IMR-90 (cell line): Measurements from ENCODE around the gene TMEM131. TPM values are rescaled to one million over a fixed set of nuclear protein-coding genes. Genes with fewer than 3 reads are reported as not detected.
"Not testable (repeated sequence)": the region's sequence is repeated elsewhere in the genome, so short reads cannot be mapped to it uniquely, and the experiment has no call there.

ENCODE experiments used
- ATAC-seq: fragments of 200-7000 bp; cut with Tn5 transposase; 2 replicates; pipeline ENCODE4 v1.9.1; 2020; ENCODE audit warnings: low read depth, mild to moderate bottlenecking, moderate library complexity
- BruUV-seq: library from RNA; stranded (reverse); fragments of 400-500 nt; replicated peaks from 2 replicates; lab custom pipeline; 2021; lab: Mats Ljungman, UMichigan
- CTCF ChIA-PET: fragments of 300-600 bp; formaldehyde crosslinking; extraction: SDS; loops from one replicate; lab custom pipeline; 2021; ENCODE audit warnings: antibody characterized with exemption; lab: Yijun Ruan, JAX
- POLR2A ChIA-PET: fragments of 300-600 bp; sonication (Branson Sonifier 250); formaldehyde crosslinking; loops from one replicate; lab custom pipeline; 2022; ENCODE audit warnings: antibody characterized with exemption; ENCODE audit not compliant: unreplicated experiment; lab: Charles Lee
- DNase-seq: peaks from one replicate; pipeline ENCODE4 v3.0.0; 2013
- H2AFZ ChIP-seq: replicated peaks from 2 replicates; pipeline ENCODE3; 2013; ENCODE audit warnings: low read length, mild to moderate bottlenecking; ENCODE audit not compliant: poor library complexity
- H2AK5ac ChIP-seq: 2 replicates; pipeline ENCODE4 v1.6.1; 2013; ENCODE audit warnings: low read depth, low read length, inconsistent platforms
- H2AK9ac ChIP-seq: replicated peaks from 2 replicates; pipeline ENCODE3; 2013; ENCODE audit warnings: mild to moderate bottlenecking, low read depth, low read length, moderate library complexity; ENCODE audit not compliant: poor library complexity
- H2BK120ac ChIP-seq: 2 replicates; pipeline ENCODE4 v1.6.1; 2013; ENCODE audit warnings: low read depth, low read length, inconsistent platforms
- H2BK15ac ChIP-seq: 3 replicates; pipeline ENCODE4 v1.6.1; 2013; ENCODE audit warnings: low read depth, low read length, inconsistent platforms
- H2BK20ac ChIP-seq: 2 replicates; pipeline ENCODE4 v1.6.1; 2013; ENCODE audit warnings: low read depth, mild to moderate bottlenecking, inconsistent platforms, low read length, moderate library complexity
- H2BK5ac ChIP-seq: 2 replicates; pipeline ENCODE4 v1.6.1; 2013; ENCODE audit warnings: mild to moderate bottlenecking, low read depth, low read length, inconsistent platforms; ENCODE audit not compliant: poor library complexity, severe bottlenecking
- H3K14ac ChIP-seq: replicated peaks from 2 replicates; pipeline ENCODE4 v1.6.1; 2013; ENCODE audit warnings: low read depth, low read length, inconsistent platforms
- H3K18ac ChIP-seq: 2 replicates; pipeline ENCODE4 v1.6.1; 2013; ENCODE audit warnings: low read depth, low read length, control low read depth
- H3K23ac ChIP-seq: 2 replicates; pipeline ENCODE4 v1.6.1; 2013; ENCODE audit warnings: low read depth, low read length, inconsistent platforms
- H3K27ac ChIP-seq: 2 replicates; pipeline ENCODE4 v1.5.1; 2013; ENCODE audit warnings: mild to moderate bottlenecking, control low read depth, low read length; ENCODE audit not compliant: insufficient read depth
- H3K27me3 ChIP-seq: 2 replicates; pipeline ENCODE4 v1.6.1; 2013; ENCODE audit warnings: low read length; ENCODE audit not compliant: control insufficient read depth, insufficient read depth
- H3K36me3 ChIP-seq: 2 replicates; pipeline ENCODE4 v1.6.1; 2013; ENCODE audit warnings: low read length, mixed read lengths; ENCODE audit not compliant: control insufficient read depth, insufficient read depth
- H3K4ac ChIP-seq: 2 replicates; pipeline ENCODE4 v1.6.1; 2013; ENCODE audit warnings: low read depth, low read length, inconsistent platforms
- H3K4me1 ChIP-seq: 2 replicates; pipeline ENCODE4 v1.6.1; 2013; ENCODE audit warnings: low read length, mixed read lengths; ENCODE audit not compliant: control insufficient read depth, insufficient read depth
- H3K4me2 ChIP-seq: 2 replicates; pipeline ENCODE4 v1.6.1; 2013; ENCODE audit warnings: low read depth, mild to moderate bottlenecking, control low read depth, low read length, moderate library complexity
- H3K4me3 ChIP-seq: 2 replicates; pipeline ENCODE4 v1.5.1; 2013; ENCODE audit warnings: low read depth, mild to moderate bottlenecking, control low read depth, low read length, moderate library complexity; ENCODE audit not compliant: insufficient read depth
- H3K56ac ChIP-seq: 2 replicates; pipeline ENCODE4 v1.6.1; 2013; ENCODE audit warnings: low read length, inconsistent platforms; ENCODE audit not compliant: insufficient read depth; ENCODE audit errors: extremely low read depth
- H3K79me1 ChIP-seq, 2 experiments: 2 replicates each; pipeline ENCODE4 v1.6.1; 2013; ENCODE audit warnings: low read length in 2 of 2, inconsistent platforms in 1 of 2, low read depth in 1 of 2
- H3K9ac ChIP-seq: 2 replicates; pipeline ENCODE4 v1.6.1; 2013; ENCODE audit warnings: low read depth, low read length, control low read depth
- H3K9me1 ChIP-seq: 2 replicates; pipeline ENCODE4 v1.6.1; 2013; ENCODE audit warnings: low read length, inconsistent platforms; ENCODE audit not compliant: insufficient read depth
- H3K9me3 ChIP-seq: 2 replicates; pipeline ENCODE4 v1.6.1; 2013; ENCODE audit warnings: low read length; ENCODE audit not compliant: control insufficient read depth, insufficient read depth
- H4K20me1 ChIP-seq: 2 replicates; pipeline ENCODE4 v1.6.1; 2013; ENCODE audit warnings: low read length, inconsistent platforms; ENCODE audit not compliant: insufficient read depth
- H4K5ac ChIP-seq: 2 replicates; pipeline ENCODE4 v1.6.1; 2013; ENCODE audit warnings: mild to moderate bottlenecking, low read depth, low read length, control low read depth
- H4K8ac ChIP-seq, 2 experiments: 2 replicates each; pipeline ENCODE4 v1.6.1; 2013; ENCODE audit warnings: low read depth in 2 of 2, low read length in 2 of 2, control low read depth in 1 of 2, inconsistent platforms in 1 of 2
- H4K91ac ChIP-seq: 2 replicates; pipeline ENCODE4 v1.6.1; 2013; ENCODE audit warnings: low read depth, low read length, inconsistent platforms; ENCODE audit not compliant: insufficient read depth
- WGBS, 2 experiments: methylation state at CpG; one replicate each; pipeline versions ENCODE4 v1.1.5 to v1.1.7; 2013; ENCODE audit warnings: missing lambda C conversion rate in 2 of 2; ENCODE audit not compliant: insufficient read length in 1 of 2; ENCODE audit errors: extremely low coverage in 2 of 2; 5-methylcytosine and 5-hydroxymethylcytosine counted together
- dilution Hi-C: fragments of 300-500 bp; cut with HindIII; formaldehyde crosslinking; loops from one replicate; pipeline ENCODE4 v1.14.3; 2018; ENCODE audit warnings: low sequenced_read_pairs; ENCODE audit not compliant: unreplicated experiment
- in situ Hi-C: fragments of 300-500 bp; cut with MboI; formaldehyde crosslinking; loops from 3 replicates; pipeline ENCODE4 v1.14.3; 2019; ENCODE audit warnings: low sequenced_read_pairs, inconsistent platforms, mixed read lengths
- intact Hi-C: fragments of 100-400 bp; cut with micrococcal nuclease; formaldehyde crosslinking; loops from 2 replicates; pipeline ENCODE4 v1.10.0; 2022
- polyA plus RNA-seq, 3 experiments: library from polyadenylated mRNA; depleted of rRNA; stranded (reverse); fragments of >200 nt; gene quantifications; 2 replicates each; pipeline ENCODE4 v1.2.3, GENCODE V29; 2012; ENCODE audit warnings: low replicate concordance in 1 of 3
- total RNA-seq: library from RNA; depleted of rRNA; stranded (reverse); fragments of >200 nt; gene quantifications from 2 replicates; pipeline ENCODE4 v1.2.3, GENCODE V29; 2012

TMEM131 gene
- total and polyA plus RNA-seq, 2 of the 4 experiments (the other 2 are of a cell fraction) = 13.3 to 14.0 TPM

GRCh38 chr2:97917668-97918067 is 78.1 kb downstream of the TMEM131 start:
- H3K9me1 ChIP-seq, H3K4me1 ChIP-seq, CTCF ChIA-PET, H4K91ac ChIP-seq, H2BK120ac ChIP-seq, H3K14ac ChIP-seq, dilution Hi-C loops, in situ Hi-C loops, H2AK9ac ChIP-seq, H3K9me3 ChIP-seq, H3K56ac ChIP-seq, H3K23ac ChIP-seq, H2BK20ac ChIP-seq, H4K8ac ChIP-seq, H3K36me3 ChIP-seq, H3K9ac ChIP-seq, H3K4me3 ChIP-seq, BruUV-seq, H3K27ac ChIP-seq, H3K18ac ChIP-seq, H3K4me2 ChIP-seq, H2AFZ ChIP-seq, H2BK15ac ChIP-seq, POLR2A ChIA-PET, H2AK5ac ChIP-seq, DNase-seq, H3K27me3 ChIP-seq, ATAC-seq, H3K4ac ChIP-seq, H2BK5ac ChIP-seq, intact Hi-C loops, H4K5ac ChIP-seq: not testable (repeated sequence)
- Histone ChIP-seq H4K20me1 (peaks cover 12% of the 10 kb centered on the region; the same call in 1 of the 2 replicates), H3K79me1 (peaks cover 24 to 54% of the 10 kb centered on the region in 2 experiments; a peak in 3 of 4 replicates)
- no CpG with 5 or more reads among the region's 7 CpGs for WGBS, 2 experiments
